Body of pancreas (tissue), 4 donors: ENCODE results near the gene GINS1. TPM values are rescaled to one million over a fixed set of nuclear protein-coding genes. Genes with fewer than 3 reads are reported as not detected.

Experiments used
- ATAC-seq: fragments of 150-250 bp; one replicate; pipeline ENCODE4 v1.9.1; 2016
- DNase-seq, 4 donors: peaks; one replicate each; pipeline ENCODE4 v3.0.0-alpha.2; 2019
- H3K27ac ChIP-seq, 4 donors: fragments of 200-600 bp; sonication (generic); 1 replicate in 3 of 4; 2 replicates in 1 of 4; pipeline versions ENCODE4 v1.5.1 to v1.6.1; 2016 to 2019; ENCODE audit warnings: mild to moderate bottlenecking in 1 of 4, mixed read lengths in 1 of 4, moderate library complexity in 1 of 4
- H3K27me3 ChIP-seq, 2 donors: fragments of 200-600 bp; sonication (generic); one replicate each; pipeline ENCODE4 v1.6.0; 2016; ENCODE audit warnings: mild to moderate bottlenecking in 1 of 2
- H3K36me3 ChIP-seq, 2 donors: fragments of 200-600 bp; sonication (generic); replicated peaks in 1 of 2; 2 replicates each; pipeline ENCODE4 v1.5.1; 2016; ENCODE audit warnings: low read depth in 2 of 2; ENCODE audit not compliant: insufficient read depth in 1 of 2
- H3K4me1 ChIP-seq: fragments of 200-600 bp; sonication (generic); one replicate; pipeline ENCODE4 v1.6.0; 2016
- H3K4me3 ChIP-seq, 2 donors: fragments of 200-600 bp; sonication (generic); 1 replicate in 1 of 2; 2 replicates in 1 of 2; pipeline ENCODE4 v1.5.1; 2016 to 2019
- H3K9me3 ChIP-seq, 3 donors: fragments of 200-600 bp; sonication (generic); 1 replicate in 2 of 3; 2 replicates in 1 of 3; pipeline ENCODE4 v1.5.1; 2016
- POLR2A ChIP-seq, 3 donors: fragments of 450-650 bp; IDR thresholded peaks; one replicate each; pipeline ENCODE4 v1.6.1; 2016; ENCODE audit warnings: antibody characterized with exemption in 3 of 3, mild to moderate bottlenecking in 2 of 3
- WGBS, 2 donors: methylation state at CpG; one replicate each; pipeline ENCODE4 v1.1.5; 2017; 5-methylcytosine and 5-hydroxymethylcytosine counted together
- intact Hi-C: fragments of 100-400 bp; cut with DNase I; formaldehyde crosslinking; loops from one replicate; pipeline ENCODE4 v1.15.1; 2023
- total RNA-seq, 2 donors: library from RNA; depleted of rRNA; stranded (reverse); fragments of >200 nt; gene quantifications; one replicate each; pipeline ENCODE4 v1.1.0, GENCODE V29; 2016
- TF ChIP-seq, protein P1 (sequence below), 7 experiments: fragments of 450-650 bp in 4 of 7; fragments of 200-600 bp in 3 of 7; sonication (generic) in 3 of 7; IDR thresholded peaks; one replicate each; pipeline ENCODE4 v1.5.1; 2016 to 2019; ENCODE audit warnings: antibody characterized with exemption in 7 of 7

GINS1 gene
- total RNA-seq, 2 donors from 2014 or later, result 0.78 to 0.99 TPM

DNA sequence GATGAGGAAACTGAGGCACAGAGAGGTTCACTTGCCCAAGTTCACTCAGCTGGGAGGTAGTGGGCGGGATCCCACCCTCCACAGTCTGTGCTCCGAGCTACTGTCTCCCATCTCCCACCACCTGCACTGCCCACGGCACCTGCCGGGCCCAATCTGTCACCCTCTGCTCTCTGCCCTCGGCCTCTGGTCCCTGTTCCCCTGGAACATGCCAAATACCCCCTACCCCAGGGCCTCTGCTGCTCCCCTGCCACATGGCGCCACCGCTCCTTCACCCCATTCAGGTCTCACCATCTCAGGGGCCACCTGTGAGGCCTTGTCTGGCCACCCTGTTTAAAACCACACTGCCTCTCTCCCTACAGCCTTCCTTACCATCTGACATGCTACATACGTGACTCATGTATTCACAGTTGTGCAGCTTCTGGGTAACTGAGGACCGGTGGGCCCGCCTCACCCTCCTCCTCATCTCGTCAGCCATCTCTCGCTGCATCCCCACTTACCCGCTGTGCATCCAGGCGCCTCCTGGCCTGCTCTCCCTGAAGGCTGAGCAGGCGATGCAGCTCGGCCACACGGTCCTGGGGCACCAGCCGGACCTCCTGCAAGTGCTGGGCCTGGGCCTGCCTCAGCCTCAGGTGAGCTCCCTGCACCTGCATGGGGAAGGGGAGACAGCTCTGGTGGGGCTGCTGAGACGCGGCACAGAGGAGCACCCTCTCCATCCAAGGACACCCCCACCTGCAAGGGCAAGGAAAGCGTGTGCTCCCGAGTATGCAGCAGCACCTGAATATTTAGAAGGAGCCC lies 50.6 kb downstream of the GINS1 start:
- Histone ChIP-seq H3K4me3 (no peak overlapping the region), H3K27me3 (no peaks in the 10 kb centered on the region), H3K27ac (no peak overlapping the region), H3K36me3 (no peaks in the 10 kb centered on the region), H3K9me3 (no peaks in the 10 kb centered on the region), H3K4me1 (no peaks in the 10 kb centered on the region)
- DNase-seq (no peak), ATAC-seq (no peak)
- TF ChIP-seq, protein P1, sequence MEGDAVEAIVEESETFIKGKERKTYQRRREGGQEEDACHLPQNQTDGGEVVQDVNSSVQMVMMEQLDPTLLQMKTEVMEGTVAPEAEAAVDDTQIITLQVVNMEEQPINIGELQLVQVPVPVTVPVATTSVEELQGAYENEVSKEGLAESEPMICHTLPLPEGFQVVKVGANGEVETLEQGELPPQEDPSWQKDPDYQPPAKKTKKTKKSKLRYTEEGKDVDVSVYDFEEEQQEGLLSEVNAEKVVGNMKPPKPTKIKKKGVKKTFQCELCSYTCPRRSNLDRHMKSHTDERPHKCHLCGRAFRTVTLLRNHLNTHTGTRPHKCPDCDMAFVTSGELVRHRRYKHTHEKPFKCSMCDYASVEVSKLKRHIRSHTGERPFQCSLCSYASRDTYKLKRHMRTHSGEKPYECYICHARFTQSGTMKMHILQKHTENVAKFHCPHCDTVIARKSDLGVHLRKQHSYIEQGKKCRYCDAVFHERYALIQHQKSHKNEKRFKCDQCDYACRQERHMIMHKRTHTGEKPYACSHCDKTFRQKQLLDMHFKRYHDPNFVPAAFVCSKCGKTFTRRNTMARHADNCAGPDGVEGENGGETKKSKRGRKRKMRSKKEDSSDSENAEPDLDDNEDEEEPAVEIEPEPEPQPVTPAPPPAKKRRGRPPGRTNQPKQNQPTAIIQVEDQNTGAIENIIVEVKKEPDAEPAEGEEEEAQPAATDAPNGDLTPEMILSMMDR (IDR thresholded peaks at IDR 0.05), result no peak
- TF ChIP-seq POLR2A (IDR thresholded peaks at IDR 0.05), result no peak
- intact Hi-C loops, result no loop called here
- 92 to 95% methylated on average over 19 to 20 of the region's 22 CpGs for WGBS, 2 donors

DNA sequence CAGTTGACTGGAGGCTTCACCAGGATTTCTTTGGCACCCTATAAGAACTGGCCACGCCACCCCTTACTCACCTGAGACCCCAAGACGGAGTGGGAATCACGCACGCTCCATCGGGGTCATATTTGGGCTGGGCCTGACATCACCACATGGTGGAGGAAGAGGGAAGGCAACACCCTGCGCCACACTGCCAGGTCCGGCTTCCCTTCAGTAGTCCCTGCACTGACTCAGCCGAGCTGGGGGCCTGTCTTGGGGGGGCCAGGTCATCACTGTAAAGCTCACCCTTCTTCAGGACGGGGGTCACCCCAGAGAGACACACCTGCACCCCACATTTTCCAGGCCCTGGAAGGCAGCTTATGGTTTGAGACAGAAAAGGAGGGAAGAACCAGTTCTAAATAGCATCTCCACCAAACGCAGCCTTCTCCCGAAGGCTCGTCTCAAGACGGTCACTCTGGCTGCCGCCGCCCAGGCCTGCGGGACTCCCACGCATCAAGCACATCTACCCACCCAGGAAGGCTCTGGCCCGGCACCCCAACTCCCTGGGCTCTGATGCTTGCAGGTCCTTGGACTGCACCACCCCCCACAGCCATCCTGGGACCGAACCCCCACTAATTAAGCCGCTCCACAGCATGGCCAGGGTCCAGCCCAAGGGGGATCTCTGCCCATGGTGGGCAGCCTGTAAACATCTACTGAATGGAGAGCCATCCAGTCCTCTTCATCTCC lies 51.8 kb downstream of the GINS1 start:
- Histone ChIP-seq H3K36me3 (no peaks in the 10 kb centered on the region), H3K4me3 (no peak overlapping the region), H3K4me1 (no peaks in the 10 kb centered on the region), H3K9me3 (no peaks in the 10 kb centered on the region), H3K27ac (no peak overlapping the region), H3K27me3 (no peaks in the 10 kb centered on the region)
- 76 to 85% methylated on average over 14 to 20 of the region's 20 CpGs for WGBS, 2 donors
- TF ChIP-seq, protein P1 (IDR thresholded peaks at IDR 0.05), result no peak
- TF ChIP-seq POLR2A (IDR thresholded peaks at IDR 0.05), result no peak
- ATAC-seq, result no peak
- DNase-seq, result no peak
- intact Hi-C loops, result no loop called here

DNA sequence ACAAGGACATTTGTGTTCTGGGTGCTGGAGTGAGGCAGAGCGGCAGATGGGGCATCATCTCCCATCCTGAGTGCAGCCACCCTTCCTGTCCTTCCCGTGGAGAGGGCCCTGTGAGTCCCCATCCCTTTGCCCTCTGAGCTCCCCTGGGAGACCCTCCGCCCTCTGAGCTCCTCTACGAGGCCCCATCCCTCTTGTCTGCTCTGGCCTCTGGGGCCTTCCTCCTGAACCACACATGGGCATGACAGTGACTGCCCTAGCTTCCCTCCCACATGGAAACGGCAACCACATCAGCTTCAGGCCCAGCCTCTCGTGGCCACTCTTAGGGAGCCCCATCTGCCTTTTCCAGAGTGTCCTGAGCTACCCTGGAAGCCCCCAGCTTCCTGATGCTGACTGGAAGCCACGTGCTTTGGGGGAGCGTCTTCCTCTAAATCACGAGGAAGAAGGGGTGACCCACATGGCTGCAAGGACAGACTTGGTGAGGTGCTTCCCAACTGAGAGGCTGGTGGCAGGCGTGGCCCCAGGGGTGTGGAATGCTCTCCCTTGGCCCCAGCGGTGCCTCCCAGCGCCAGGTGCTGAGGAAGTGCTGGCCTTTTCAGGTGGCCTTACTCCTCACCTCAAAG lies 52.6 kb downstream of the GINS1 start:
- H3K4me1 ChIP-seq, result no peaks in the 10 kb centered on the region
- H3K27me3 ChIP-seq, result no peaks in the 10 kb centered on the region
- no peaks in the 10 kb centered on the region for H3K9me3 ChIP-seq
- WGBS, 2 donors, result 75 to 86% methylated on average over 12 of the region's 12 CpGs
- no peak for DNase-seq
- no peaks in the 10 kb centered on the region for H3K36me3 ChIP-seq
- H3K27ac ChIP-seq, result no peak overlapping the region
- intact Hi-C loops, result no loop called here
- no peak overlapping the region for H3K4me3 ChIP-seq
- TF ChIP-seq, protein P1 (IDR thresholded peaks at IDR 0.05), result no peak
- no peak for TF ChIP-seq POLR2A (IDR thresholded peaks at IDR 0.05)
- no peak for ATAC-seq

DNA sequence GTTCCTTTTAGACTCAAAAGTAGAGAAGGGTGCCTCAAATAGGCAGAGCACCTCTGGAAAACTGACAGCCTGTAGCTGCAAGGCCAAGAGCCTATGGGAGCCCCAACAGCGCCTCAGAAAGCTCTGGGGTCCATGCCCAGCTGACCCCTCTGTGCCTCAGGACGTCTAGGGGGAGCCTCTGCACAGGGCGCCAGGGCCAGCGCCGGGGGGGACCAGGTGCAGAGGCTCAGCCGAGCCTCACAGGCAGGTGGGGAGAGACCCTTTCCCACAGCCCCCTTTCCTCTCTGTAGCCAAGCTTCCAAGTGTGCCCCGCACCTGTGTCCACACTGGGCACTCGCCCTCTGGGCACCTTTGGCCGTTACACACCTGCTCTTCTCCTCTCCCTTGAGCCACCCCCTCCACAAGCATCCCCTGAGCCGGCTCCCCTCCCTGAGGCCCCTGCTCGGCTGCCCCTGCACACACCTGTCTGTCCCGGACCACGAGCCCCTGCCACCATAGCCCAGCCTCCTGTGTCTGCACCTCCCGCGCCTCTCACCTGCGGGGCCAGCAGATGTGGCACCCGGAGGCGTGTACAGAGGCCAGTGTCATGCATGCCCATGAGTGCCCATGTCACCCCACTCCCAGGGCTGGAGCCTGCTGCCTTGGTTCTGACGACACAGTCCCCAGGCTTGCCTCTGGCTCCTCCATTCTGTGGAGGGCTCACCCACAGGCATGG lies 53.2 kb downstream of the GINS1 start:
- H3K27ac ChIP-seq, result no peak overlapping the region
- ATAC-seq (no peak), DNase-seq (no peak)
- 89% methylated on average over 14 to 15 of the region's 19 CpGs for WGBS, 2 donors
- no peaks in the 10 kb centered on the region for H3K27me3 ChIP-seq
- no peaks in the 10 kb centered on the region for H3K36me3 ChIP-seq
- no peaks in the 10 kb centered on the region for H3K9me3 ChIP-seq
- TF ChIP-seq POLR2A (IDR thresholded peaks at IDR 0.05), result no peak
- TF ChIP-seq, protein P1 (IDR thresholded peaks at IDR 0.05), result no peak
- intact Hi-C loops, result no loop called here
- no peaks in the 10 kb centered on the region for H3K4me1 ChIP-seq
- no peak overlapping the region for H3K4me3 ChIP-seq
